Measurements from ENCODE around the gene CUX1. TPM values are rescaled to one million over a fixed set of nuclear protein-coding genes. Genes with fewer than 3 reads are reported as not detected.

Gene CUX1
- total and polyA plus RNA-seq, 10 of the 15 experiments (the other 5 are each of a cell fraction or from before 2014, with no cell fraction given) = 6.1 to 48.6 (median 25.9) TPM

- RAD21 ChIA-PET (ENCODE audit: unreplicated experiment) = no interaction called here
- ATAC-seq (no peak), FAIRE-seq (no peak), DNase-seq (ENCODE audit: low read depth, low spot score) (no peak)
- POLR2A ChIA-PET = no interaction called here
- H3K27me3 ChIP-seq (replicated peaks in 1 of 2; ENCODE audit: control insufficient read depth in 2 of 2, insufficient read depth in 2 of 2, low read length in 1 of 2) = no peaks in the 10 kb centered on the region
- H4K20me1 ChIP-seq (ENCODE audit: control insufficient read depth, insufficient read depth) = no peaks in the 10 kb centered on the region
- CTCF ChIA-PET = interaction anchor here (1.0 kb wide), 1 partner anchor 10 kb away, joined by 3 read pairs; no protein-coding TSS in a partner anchor
- intact Hi-C loops (cut with micrococcal nuclease; ENCODE audit: unreplicated experiment) (no loop called here), in situ Hi-C loops (cut with MboI) (loop anchor here (25.0 kb wide), 1 partner anchor 899 kb away; the partner anchor contains the start of gene COL26A1)
- no peaks in the 10 kb centered on the region for H3K4me1 ChIP-seq (ENCODE audit: control insufficient read depth, insufficient read depth, low read length)
- H3K4me3 ChIP-seq = no peak overlapping the region
- H2AFZ ChIP-seq (ENCODE audit: control insufficient read depth, low read depth, low read length) = no peak overlapping the region
- H3K79me2 ChIP-seq (ENCODE audit: control insufficient read depth, insufficient read depth, low read length) = no peaks in the 10 kb centered on the region
- no peaks in the 10 kb centered on the region for H3K36me3 ChIP-seq (ENCODE audit: control insufficient read depth in 2 of 2, insufficient read depth in 2 of 2, low read length in 1 of 2)
- H3K9me3 ChIP-seq (replicated peaks; ENCODE audit: control insufficient read depth, insufficient read depth, low read length) = no peaks in the 10 kb centered on the region
- 64% methylated on average over 9 of the region's 9 CpGs for WGBS (ENCODE audit: insufficient coverage, insufficient replicate concordance, low lambda C conversion rate, missing lambda C conversion rate)
- H3K4me2 ChIP-seq (ENCODE audit: control insufficient read depth, insufficient read depth) = no peak overlapping the region
- H3K27ac ChIP-seq (ENCODE audit: control insufficient read depth, insufficient read depth) = no peak overlapping the region
- SMC1A ChIA-PET (ENCODE audit: uncharacterized antibody, unreplicated experiment) = no interaction called here
- TF ChIP-seq FOXM1 (IDR thresholded peaks at IDR 0.05; ENCODE audit: low read depth, low read length) = no peak
- TF ChIP-seq KAT2A (conservative IDR thresholded peaks at IDR 0.05; ENCODE audit: control insufficient read depth, low read depth, low read length) = no peak
- TF ChIP-seq ZNF384 (IDR thresholded peaks at IDR 0.05; ENCODE audit: borderline replicate concordance, low read depth, low read length) = no peak
- no peak for TF ChIP-seq CEBPB (IDR thresholded peaks at IDR 0.05; ENCODE audit: borderline replicate concordance in 1 of 2, low read depth in 2 of 2, low read length in 2 of 2)
- no peak for TF ChIP-seq ATF3 (IDR thresholded peaks at IDR 0.05; ENCODE audit: borderline replicate concordance, extremely low read depth, low read depth, low read length)
- TF ChIP-seq POLR2AphosphoS2 (IDR thresholded peaks at IDR 0.05; ENCODE audit: low read depth, low read length) = no peak
- TF ChIP-seq IRF3 (IDR thresholded peaks at IDR 0.05) = no peak
- TF ChIP-seq RCOR1 (conservative IDR thresholded peaks at IDR 0.05; ENCODE audit: low read depth, low read length) = no peak
- no peak for TF ChIP-seq STAT1 (conservative IDR thresholded peaks at IDR 0.05)
- TF ChIP-seq SUPT20H (IDR thresholded peaks at IDR 0.05; ENCODE audit: borderline replicate concordance, control insufficient read depth, low read depth, low read length) = no peak
- TF ChIP-seq YY1 (IDR thresholded peaks at IDR 0.05; ENCODE audit: low read depth, low read length) = no peak
- no peak for TF ChIP-seq SMC3 (IDR thresholded peaks at IDR 0.05; ENCODE audit: borderline replicate concordance, low read length)
- TF ChIP-seq NR2C2 (IDR thresholded peaks at IDR 0.05; ENCODE audit: borderline replicate concordance, control insufficient read depth, insufficient read length, low read depth) = no peak
- no peak for TF ChIP-seq RELB (IDR thresholded peaks at IDR 0.05; ENCODE audit: low read depth)
- no peak for TF ChIP-seq HDAC2 (IDR thresholded peaks at IDR 0.05)
- no peak for TF ChIP-seq WRNIP1 (IDR thresholded peaks at IDR 0.05; ENCODE audit: borderline replicate concordance, low read depth, low read length)
- no peak for TF ChIP-seq PRDM15 (CRISPR knock-in tag; IDR thresholded peaks at IDR 0.05)
- TF ChIP-seq GATAD2B (conservative IDR thresholded peaks at IDR 0.05; ENCODE audit: low read depth) = no peak
- no TSS peak for BruUV-seq (replicated peaks)
- H3K9ac ChIP-seq (ENCODE audit: control insufficient read depth, insufficient read depth, low read length) = no peak overlapping the region
Measured at GRCh38 chr7:102261451-102261850, 444.0 kb downstream of the CUX1 start.
